HG03060 (cell line): ENCODE data around the gene SLC26A8.
"Not testable (repeated sequence)": the region's sequence is repeated elsewhere in the genome, so short reads cannot be mapped to it uniquely, and the experiment has no call there.

ENCODE experiments used
- ATAC-seq: cut with Tn5 transposase; IDR thresholded peaks from one replicate; pipeline ENCODE4 v1.9.1; 2021; ENCODE audit warnings: low read depth, moderate number of reproducible peaks; ENCODE audit not compliant: unreplicated experiment

SLC26A8 gene

DNA sequence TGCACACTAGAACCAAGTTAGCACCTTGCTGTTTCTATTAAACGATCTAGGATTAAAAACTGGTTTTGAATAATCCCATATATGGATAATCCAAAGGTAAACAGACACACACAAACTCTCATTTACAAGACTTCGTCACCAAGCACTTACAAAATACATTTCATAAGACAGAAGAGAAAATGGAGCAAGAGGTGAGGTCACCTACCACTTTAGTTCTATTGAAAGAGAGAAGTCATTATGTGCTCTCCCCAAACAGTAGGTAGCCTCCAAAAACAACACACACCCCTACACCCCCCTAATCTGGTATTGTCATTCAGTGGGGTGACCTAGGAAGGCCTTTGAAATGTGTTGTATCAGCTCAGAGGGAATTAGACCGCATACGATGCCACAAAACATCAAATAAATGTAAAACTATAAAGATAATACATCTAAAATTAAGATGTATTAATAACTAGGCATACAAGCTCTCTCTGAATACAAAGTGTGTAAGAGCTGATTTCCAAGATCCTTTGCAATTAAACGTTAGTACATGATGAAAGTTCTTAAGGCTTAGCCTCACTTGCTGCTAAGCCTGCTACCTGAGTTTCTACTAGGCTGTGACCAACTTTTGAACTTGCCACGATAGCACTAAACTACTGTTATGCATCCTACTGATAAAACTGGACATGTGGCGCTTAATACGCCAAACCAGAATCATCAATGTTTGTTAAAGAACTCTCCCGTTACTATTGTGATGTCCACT, 105.2 kb downstream of the SLC26A8 start:
- ATAC-seq, result no peak

DNA sequence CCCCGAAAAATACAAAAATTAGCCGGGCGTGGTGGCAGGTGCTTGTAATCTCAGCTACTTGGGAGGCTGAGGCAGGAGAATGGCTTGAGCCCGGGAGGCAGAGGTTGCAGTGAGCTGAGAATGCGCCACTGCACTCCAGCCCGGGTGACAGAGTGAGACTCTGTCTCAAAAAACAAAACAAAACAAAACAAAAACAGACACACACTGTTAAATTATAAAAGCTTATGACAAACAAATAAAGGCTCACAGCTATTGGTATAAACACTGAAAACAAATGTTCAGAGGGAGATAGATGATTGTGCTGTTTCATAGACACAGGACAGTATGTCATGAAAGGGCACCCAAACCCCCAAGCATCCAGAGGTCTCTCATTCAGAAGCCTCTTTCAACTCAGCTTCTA, 107.5 kb downstream of the SLC26A8 start:
- ATAC-seq, result not testable (repeated sequence)

DNA sequence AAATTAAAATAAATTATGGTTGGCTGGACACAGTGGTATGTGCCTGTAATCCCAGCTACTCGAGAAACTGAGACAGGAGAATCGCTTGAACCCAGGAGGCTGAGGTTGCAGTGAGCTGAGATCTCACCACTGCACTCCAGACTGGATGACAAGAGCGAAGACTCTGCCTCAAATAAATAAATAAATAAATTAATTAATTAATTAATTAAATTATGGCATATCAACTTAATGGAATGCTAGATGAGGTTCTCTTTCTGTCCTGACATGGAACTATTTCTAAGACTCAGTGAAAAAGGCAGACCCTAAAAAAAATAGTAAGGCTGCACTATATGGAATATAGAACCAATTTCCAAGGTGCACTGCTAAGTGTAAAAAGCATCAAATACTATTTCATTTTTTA, 108.4 kb downstream of the SLC26A8 start:
- ATAC-seq, result no peak

DNA sequence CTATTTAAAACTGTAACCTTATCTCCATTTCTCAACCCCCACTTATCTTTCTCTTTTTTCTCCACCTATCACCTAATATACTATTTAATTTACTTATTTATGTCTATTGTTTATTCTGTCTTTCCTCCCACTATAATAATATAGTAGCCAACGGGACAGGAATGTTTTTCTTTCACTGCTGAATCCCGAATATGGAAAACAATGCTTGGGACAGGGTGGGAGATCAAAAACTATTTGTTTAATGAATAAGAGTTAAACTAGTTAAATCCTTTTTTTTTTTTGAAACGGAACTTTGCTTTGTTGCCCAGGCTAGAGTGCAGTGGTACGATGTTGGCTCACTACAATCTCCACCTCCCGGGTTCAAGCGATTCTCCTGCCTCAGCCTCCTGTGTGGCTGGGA, 109.9 kb downstream of the SLC26A8 start:
- ATAC-seq, result no peak

DNA sequence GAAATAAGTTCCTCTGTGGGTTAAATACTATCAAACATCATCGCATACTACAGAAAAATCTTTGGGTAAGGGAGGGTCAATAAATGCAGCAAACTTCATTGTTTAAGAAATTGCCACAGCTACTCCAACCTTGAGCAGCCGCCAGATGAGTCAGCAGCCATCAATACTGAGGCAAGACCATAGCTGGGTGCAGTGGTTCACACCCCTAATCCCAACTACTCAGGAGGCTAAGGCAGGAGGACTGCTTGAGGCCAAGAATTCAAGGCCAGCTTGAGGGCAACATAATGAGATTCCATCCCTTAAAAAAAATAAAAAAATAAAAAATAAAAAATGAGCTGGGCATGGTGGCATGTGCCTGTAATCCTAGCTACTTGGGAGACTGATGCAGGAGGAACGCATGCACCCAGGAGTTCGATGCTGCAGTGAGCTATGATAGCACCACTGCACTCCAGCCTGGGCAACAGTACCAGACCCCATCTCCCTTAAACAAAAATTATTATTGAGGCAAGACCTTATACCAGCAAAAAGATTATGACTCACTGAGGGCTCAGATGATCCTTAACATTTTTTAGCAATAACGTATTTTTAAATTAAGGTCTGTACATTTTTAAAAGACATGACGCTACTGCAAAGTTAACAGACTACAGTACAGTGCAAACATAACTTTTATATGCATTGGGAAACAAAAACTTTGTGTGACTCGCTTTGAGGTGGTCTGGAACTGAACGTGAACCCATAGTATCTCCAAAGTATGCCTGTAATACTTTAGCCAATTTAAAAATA, 112.4 kb downstream of the SLC26A8 start:
- no peak for ATAC-seq

DNA sequence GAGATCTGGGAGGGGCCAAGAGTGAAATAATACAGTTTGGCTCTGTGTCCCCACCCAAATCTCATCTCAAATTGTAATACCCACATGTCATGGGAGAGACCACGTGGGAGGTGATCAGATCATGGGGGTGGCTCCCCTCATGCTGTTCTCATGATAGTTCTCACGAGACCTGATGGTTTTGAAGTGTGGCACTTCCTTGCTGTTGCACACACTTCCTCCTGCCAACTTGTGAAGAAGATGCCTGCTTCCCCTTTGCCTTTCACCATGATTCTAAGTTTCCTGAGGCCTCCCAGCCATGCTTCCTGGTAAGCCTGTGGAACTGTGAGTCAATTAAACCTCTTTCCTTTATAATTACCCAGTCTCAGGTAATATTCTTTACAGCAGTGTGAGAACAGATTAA, 114.9 kb downstream of the SLC26A8 start:
- ATAC-seq, result not testable (repeated sequence)

DNA sequence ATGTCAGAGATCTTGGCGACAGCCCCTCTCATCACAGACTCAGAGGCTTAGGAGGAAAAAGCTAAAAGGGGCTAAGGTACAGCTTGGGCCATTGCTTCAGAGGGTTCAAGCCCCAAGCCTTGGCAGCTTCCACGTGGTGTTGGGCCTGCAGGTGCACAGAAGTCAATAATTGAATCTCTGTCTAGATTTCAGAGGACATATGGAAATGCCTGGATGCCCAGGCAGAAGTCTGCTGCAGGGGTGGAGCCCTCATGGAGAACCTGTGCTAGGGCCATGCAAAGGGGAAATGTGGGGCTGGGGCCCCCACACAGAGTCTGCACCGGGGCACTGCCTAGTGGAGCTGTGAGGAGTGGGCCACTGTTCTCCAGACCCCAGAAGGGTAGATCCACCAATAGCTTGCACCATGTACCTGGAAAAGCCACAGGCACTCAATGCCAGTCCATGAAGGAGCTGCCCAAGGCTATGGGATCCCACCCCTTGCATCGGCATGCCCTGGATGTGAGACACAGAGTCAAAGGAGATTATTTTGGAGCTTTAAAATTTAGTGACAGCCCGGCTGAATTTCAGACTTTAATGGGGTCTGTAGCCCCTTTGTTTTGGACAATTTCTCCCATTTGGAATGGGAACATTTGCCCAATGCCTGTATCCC, 115.6 kb downstream of the SLC26A8 start:
- ATAC-seq, result not testable (repeated sequence)

DNA sequence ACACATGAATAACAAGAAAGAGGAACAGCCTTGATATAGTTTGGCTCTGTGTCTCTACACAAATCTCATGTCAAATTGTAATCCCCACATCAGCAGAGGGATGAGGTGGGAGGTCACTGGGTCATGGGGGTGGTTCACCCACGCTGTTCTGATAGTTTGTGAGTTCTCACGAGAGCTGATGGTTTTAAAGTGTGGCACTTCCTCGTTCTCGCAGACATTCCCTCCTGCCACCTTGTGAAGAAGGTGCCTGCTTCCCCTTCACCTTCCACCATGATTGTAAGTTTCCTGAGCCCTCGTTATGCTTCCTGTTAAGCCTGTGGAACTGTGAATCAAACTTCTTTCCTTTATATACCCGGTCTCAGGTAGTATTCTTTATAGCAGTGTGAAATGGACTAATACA, 116.7 kb downstream of the SLC26A8 start:
- no peak for ATAC-seq

DNA sequence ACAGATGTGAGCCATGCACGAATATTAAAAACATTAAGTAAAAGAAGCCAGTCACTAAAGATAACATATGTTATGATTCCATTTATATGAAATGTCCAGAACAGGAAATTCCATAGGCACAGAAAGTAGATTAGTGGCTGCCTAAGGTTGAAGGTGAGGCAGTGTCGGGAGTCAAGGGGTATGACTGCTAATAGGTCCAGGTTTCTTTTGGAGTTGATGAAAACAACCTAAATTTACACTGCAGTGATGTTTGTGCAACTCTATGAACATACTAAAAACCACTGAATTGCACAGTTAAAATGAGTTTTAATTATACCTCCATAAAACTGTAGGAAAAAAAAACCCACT, 118.0 kb downstream of the SLC26A8 start:
- ATAC-seq, result no peak

DNA sequence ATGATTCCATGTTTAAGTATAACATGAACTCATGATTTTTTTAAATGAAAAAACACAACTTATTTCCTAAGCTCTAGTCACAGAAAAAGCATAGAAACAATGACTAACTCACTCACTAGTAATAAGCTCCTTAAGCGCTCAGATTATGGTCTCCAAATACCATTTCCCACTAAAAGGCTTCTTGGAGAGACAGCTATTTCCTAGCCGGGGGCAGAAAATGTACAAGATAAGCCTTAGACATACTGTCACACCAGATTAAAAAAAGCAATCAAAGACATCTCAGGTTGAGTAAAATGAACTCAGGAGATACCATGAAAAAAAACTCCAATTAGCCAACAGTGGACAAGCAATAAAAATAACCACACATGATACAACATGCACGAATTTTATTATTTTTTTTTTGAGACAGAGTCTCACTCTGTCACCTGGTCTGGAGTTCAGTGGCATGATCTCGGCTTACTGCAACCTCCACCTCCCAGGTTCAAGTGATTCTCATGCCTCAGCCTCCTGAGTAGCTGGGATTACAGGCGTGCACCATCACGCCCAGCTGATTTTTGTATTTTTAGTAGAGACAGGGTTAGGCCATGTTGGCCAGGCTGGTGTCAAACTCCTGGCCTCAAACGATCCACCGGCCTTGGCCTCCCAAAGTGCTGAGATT, 118.5 kb downstream of the SLC26A8 start:
- ATAC-seq, result no peak

DNA sequence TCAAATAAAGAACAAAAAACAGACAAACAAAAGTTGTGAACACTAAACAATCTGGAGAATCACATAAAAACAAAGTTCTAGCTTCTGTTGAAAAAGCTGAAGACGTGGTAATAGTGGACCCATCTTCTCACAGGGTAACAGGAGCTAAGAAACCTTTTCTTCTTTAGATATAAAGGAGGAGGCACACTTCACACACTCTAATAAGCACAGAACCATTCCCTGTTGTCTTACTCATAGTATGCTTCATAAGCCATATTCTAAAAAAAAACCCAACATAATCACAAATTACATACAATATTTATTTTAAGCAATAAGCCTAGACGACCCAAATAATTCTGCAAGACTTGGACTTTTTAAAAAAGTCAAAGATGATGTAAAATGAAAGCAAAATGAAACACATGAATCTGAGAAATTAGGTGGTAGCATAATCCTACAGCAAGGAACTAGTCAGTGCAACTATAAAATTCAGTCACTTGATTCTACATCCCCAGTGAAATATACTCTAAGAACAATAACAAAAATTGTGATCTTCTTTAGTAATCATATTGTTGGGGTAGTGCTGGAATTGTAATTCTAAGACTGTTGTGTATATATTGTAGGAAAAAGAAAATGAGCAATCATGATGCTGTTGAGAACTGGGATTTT, 119.2 kb downstream of the SLC26A8 start:
- no peak for ATAC-seq

DNA sequence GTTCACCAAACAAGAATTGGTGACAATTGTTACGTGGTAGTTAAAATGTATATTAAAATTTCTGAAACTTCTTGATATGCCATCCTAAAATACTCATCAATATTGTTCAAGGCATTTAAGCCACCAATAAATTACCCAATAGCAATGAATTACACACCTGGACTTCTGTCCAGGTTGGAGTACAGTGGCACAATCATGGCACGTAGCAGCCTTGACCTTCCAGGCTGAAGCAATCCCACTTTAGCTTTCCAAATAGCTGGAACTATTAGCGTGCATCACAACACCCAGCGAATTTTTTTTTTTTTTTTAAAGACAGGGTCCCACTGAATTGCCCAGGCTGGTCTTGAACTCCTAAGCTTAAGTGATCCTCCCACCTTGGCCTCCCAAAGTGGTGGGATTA, 120.8 kb downstream of the SLC26A8 start:
- ATAC-seq, result no peak

DNA sequence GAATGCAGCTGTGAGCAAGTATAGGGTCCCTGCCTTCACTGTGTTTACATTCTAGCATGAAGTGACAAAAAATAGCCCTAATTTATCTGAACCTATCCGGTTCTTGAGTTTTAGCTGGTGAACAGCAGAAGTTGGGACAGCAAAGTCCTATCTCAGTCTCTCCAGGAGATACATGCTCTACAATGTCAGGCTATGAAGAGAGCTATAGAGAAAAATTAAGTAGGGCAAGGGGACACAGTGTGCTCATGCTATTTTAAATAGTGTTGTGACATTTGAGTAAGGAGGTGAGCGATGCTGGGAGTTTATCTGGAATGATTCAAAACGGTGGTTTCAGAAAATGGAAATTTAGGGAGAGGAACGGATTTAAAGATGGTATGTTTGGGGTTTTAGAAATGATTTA, 124.0 kb downstream of the SLC26A8 start:
- no peak for ATAC-seq

DNA sequence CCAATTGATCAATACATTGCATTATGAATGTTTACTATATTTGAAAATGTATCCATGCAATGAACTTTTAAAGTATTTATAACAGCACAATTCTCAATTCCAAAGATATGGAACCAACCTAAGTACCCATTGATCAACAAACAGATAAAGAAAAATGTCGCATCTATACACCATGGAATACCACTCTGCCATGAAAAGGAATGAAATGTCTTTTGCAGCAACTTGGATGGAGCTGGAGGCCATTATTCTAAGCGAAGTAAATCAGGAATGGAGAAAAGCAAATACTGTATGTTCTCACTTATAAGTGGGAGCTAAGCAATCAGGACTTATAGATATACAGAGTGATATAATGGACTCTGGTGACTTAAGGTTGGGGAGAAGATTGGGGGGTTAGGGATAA, 126.4 kb downstream of the SLC26A8 start:
- no peak for ATAC-seq

DNA sequence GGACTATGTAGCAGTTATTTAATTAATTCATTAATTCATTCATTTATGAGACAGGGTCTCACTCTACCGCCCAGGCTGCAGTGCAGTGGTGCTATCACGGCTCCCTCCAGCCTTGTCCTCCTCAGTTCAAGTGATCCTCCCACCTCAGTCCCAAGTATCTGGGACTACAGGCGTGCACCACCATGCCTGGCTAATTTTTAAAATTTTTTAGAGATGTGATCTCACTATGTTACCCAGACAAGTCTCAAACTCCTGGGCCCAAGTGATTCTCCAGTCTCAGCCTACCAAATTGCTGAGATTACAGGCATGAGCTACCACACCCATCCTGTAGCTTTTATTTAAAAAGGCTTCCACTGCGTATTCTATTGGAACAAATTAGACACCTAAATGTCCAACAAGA, 127.0 kb downstream of the SLC26A8 start:
- ATAC-seq, result no peak

DNA sequence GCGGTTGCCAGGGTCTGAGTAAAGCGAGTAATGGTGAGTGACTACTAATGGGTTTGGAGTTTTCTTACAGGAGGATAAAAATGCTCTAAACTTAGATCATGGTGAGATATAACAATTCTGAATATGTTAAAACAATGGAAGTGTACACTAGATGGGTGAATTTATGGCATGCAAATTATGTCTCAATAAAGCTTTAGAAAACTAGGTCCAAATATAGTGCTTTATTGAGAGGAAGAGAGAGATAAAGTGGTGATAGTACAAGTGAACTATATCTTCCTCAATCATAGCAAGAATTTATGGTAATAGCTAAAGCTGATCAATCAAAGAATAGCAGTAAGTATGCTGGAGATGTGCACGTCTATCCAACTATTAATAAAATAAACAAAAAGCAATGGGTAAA, 127.4 kb downstream of the SLC26A8 start:
- ATAC-seq, result no peak

DNA sequence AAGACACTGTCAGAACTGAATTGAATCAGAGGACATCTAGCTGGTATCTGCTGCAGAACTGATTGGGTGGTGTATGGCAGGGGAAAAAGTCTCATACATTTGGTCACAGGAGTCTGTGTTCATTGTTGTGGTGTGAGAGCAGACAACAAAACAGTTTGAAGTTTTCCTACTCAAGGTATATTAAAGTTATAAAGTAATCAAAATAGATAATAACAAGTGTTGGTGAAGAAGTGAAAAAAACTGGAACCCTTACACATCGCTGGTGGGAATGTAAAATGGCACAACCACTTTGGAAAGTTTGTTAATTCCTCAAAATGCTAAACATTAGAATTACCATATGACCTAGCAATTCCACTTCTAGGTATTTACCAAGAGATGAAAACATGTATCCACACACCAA, 128.2 kb downstream of the SLC26A8 start:
- no peak for ATAC-seq

DNA sequence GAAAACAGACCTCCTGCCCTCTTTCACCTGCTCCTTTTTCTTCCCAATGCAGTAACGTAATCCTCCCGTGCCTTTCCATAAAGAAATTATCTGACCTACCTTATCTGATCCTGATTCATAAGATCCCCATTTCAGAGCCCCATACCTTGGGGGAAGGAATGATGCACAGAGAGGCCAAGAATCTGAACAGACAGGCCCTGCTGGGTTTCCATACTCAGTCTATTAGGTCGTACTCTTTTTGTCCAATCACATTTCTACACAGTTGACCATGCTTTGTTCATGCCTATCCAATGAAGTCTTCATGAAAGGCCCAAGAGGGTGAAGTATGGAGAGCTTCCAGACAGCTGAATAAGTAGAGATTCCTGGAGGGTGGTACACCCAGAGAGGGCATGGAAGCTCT, 128.9 kb downstream of the SLC26A8 start:
- ATAC-seq, result no peak

DNA sequence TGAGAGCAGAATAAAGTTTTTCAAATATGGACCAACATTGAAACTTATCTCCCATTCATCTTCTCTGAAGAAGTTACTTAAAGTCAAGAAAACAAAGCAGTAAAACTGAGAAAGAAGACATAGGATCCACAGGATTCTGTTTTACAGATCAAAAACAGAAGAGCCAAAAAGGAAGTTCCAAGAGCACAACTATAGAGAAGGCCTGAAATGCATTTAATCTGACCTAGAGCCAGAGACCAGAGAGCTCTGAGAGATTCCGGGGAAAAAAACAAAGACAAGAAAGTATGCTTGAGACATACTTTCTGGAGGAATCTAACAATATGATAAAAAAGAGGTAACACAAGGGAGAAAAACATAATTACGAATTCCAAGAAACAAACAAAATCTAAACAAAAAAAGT, 129.7 kb downstream of the SLC26A8 start:
- no peak for ATAC-seq
